Measurements from ENCODE around the gene INO80D.
"Not testable (repeated sequence)": the region's sequence is repeated elsewhere in the genome, so short reads cannot be mapped to it uniquely, and the experiment has no call there.

Gene INO80D

DNA sequence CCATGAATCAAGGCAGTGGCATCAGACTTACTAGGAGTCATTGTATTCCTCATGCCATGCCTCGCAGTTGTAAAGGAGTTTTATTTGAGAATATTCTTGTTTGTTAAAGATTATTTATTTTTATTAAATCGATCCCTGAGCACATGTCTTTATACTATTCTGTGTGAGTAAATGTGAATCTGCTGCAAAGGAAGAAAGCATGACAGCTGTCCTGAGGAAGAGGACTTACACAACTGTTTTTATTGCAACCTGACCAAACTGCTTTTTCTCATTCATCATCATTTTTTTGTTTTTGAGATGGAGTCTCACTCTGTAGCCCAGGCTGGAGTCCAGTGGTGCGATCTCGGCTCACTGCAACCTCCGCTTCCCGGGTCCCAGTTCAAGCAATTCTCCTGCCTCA is 34.1 kb downstream of the INO80D start:
- Histone ChIP-seq H3K9ac (ENCODE audit: low read depth, low read length) (no peak overlapping the region), H3K36me3 (ENCODE audit: insufficient read depth, low read depth, low read length) (peaks cover 51% of the 10 kb centered on the region), H3K9me3 (ENCODE audit: insufficient read depth, low read depth, low read length) (no peaks in the 10 kb centered on the region), H3K27ac (ENCODE audit: low read length) (no peak overlapping the region), H3K4me1 (ENCODE audit: insufficient read depth, low read length) (no peaks in the 10 kb centered on the region), H3K4me3 (ENCODE audit: low read length) (no peak overlapping the region), H3K27me3 (ENCODE audit: insufficient read depth, low read length) (no peaks in the 10 kb centered on the region)

- no peak overlapping the region for H3K9ac ChIP-seq (ENCODE audit: low read depth, low read length)
- H3K27me3 ChIP-seq (ENCODE audit: insufficient read depth, low read length), result no peaks in the 10 kb centered on the region
- H3K4me3 ChIP-seq (ENCODE audit: low read length), result no peak overlapping the region
- no peak overlapping the region for H3K27ac ChIP-seq (ENCODE audit: low read length)
- no peaks in the 10 kb centered on the region for H3K9me3 ChIP-seq (ENCODE audit: insufficient read depth, low read depth, low read length)
- H3K4me1 ChIP-seq (ENCODE audit: insufficient read depth, low read length), result no peaks in the 10 kb centered on the region
- H3K36me3 ChIP-seq (ENCODE audit: insufficient read depth, low read depth, low read length), result peaks cover 50% of the 10 kb centered on the region
Observed at GRCh38 chr2:206049392-206049791, 36.6 kb downstream of the INO80D start.

- Histone ChIP-seq H3K9me3 (ENCODE audit: insufficient read depth, low read depth, low read length) (no peaks in the 10 kb centered on the region), H3K4me3 (ENCODE audit: low read length) (no peak overlapping the region), H3K36me3 (ENCODE audit: insufficient read depth, low read depth, low read length) (peaks cover 63% of the 10 kb centered on the region), H3K27ac (ENCODE audit: low read length) (no peak overlapping the region), H3K4me1 (ENCODE audit: insufficient read depth, low read length) (no peaks in the 10 kb centered on the region), H3K9ac (ENCODE audit: low read depth, low read length) (no peak overlapping the region), H3K27me3 (ENCODE audit: insufficient read depth, low read length) (no peaks in the 10 kb centered on the region)
Observed at GRCh38 chr2:206045251-206045650, 40.7 kb downstream of the INO80D start.

DNA sequence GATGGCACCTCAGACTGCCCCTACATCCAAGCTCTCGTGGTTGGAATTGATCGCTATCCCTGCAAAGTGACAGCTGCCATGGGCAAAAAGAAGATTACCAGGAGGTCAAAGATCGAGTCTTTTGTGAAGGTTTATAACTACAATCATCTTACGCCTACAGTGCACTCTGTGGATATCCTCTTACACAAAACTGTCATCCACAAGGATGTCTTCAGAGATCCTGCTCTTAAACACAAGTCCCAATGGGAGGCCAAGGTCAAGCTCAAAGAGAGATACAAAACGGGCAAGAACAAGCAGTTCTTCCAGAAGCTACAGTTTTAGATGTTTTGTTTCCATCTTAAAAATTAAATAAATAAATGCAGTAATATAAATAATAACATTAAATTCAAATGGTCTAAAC is 45.4 kb downstream of the INO80D start:
- Histone ChIP-seq H3K4me3 (ENCODE audit: low read length) (no peak overlapping the region), H3K27me3 (ENCODE audit: insufficient read depth, low read length) (no peaks in the 10 kb centered on the region), H3K27ac (ENCODE audit: low read length) (no peak overlapping the region), H3K4me1 (ENCODE audit: insufficient read depth, low read length) (no peaks in the 10 kb centered on the region), H3K36me3 (ENCODE audit: insufficient read depth, low read depth, low read length) (peaks cover 57% of the 10 kb centered on the region), H3K9me3 (ENCODE audit: insufficient read depth, low read depth, low read length) (no peaks in the 10 kb centered on the region), H3K9ac (ENCODE audit: low read depth, low read length) (no peak overlapping the region)

- H3K36me3 ChIP-seq (ENCODE audit: insufficient read depth, low read depth, low read length), result peaks cover 36% of the 10 kb centered on the region
- H3K27ac ChIP-seq (ENCODE audit: low read length); H3K4me3 ChIP-seq (ENCODE audit: low read length); H3K27me3 ChIP-seq (ENCODE audit: insufficient read depth, low read length); H3K9me3 ChIP-seq (ENCODE audit: insufficient read depth, low read depth, low read length); H3K4me1 ChIP-seq (ENCODE audit: insufficient read depth, low read length); H3K9ac ChIP-seq (ENCODE audit: low read depth, low read length): not testable (repeated sequence)
Observed at GRCh38 chr2:206035393-206035792, 50.6 kb downstream of the INO80D start.

- peaks cover 34% of the 10 kb centered on the region for H3K36me3 ChIP-seq (ENCODE audit: insufficient read depth, low read depth, low read length)
- H3K4me3 ChIP-seq (ENCODE audit: low read length); H3K4me1 ChIP-seq (ENCODE audit: insufficient read depth, low read length); H3K9ac ChIP-seq (ENCODE audit: low read depth, low read length); H3K27ac ChIP-seq (ENCODE audit: low read length); H3K9me3 ChIP-seq (ENCODE audit: insufficient read depth, low read depth, low read length); H3K27me3 ChIP-seq (ENCODE audit: insufficient read depth, low read length): not testable (repeated sequence)
Observed at GRCh38 chr2:206033452-206033851, 52.5 kb downstream of the INO80D start.

DNA sequence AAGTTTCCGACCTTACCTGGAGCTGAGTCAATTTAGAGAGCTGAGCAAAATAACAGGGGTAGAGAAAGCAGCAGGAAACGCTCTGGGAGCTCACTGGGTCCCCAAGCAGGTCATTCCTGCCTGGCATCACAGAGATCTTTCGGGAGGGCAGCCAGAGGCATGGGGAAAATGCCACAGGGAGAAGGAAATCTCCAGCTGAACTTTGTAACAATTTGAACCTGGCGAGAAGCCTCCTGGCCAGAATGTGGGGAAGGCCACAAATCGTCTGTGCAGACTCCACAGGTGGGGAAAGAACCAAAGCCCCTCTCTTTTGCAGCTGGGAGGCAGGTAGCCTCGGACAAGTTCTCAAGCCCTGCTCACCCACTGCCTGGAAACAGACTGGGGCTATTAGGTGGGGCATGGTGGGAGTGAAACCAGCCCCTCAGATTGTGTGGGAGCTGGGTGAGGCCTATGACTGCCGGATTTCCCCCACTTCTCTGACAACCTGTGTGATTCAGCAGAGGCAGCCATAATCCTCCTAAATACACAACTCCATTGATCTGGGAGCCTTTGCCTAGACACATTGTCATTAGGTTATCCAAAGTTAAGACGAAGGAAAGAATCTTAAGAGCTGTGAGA is 53.9 kb downstream of the INO80D start:
- H3K4me3 ChIP-seq (ENCODE audit: low read length), result no peak overlapping the region

GRCh38 chr2:206031162-206031784 is 54.7 kb downstream of the INO80D start:
- H3K27me3 ChIP-seq (ENCODE audit: insufficient read depth, low read length), result no peaks in the 10 kb centered on the region
- H3K4me3 ChIP-seq (ENCODE audit: low read length), result no peak overlapping the region
- H3K9me3 ChIP-seq (ENCODE audit: insufficient read depth, low read depth, low read length), result no peaks in the 10 kb centered on the region
- H3K36me3 ChIP-seq (ENCODE audit: insufficient read depth, low read depth, low read length), result peaks cover 33% of the 10 kb centered on the region; the same call in 1 of the 2 replicates
- H3K4me1 ChIP-seq (ENCODE audit: insufficient read depth, low read length), result peaks cover 5% of the 10 kb centered on the region; the same call in 1 of the 2 replicates
- H3K9ac ChIP-seq (ENCODE audit: low read depth, low read length), result no peak overlapping the region
- no peak overlapping the region for H3K27ac ChIP-seq (ENCODE audit: low read length)

More for the DNA sequence above, 53.9 kb downstream of the INO80D start:
- no peaks in the 10 kb centered on the region for H3K9me3 ChIP-seq (ENCODE audit: insufficient read depth, low read depth, low read length)
- H3K36me3 ChIP-seq (ENCODE audit: insufficient read depth, low read depth, low read length), result peaks cover 36% of the 10 kb centered on the region; the same call in 1 of the 2 replicates
- H3K27ac ChIP-seq (ENCODE audit: low read length), result no peak overlapping the region
- no peaks in the 10 kb centered on the region for H3K27me3 ChIP-seq (ENCODE audit: insufficient read depth, low read length)
- peaks cover 5% of the 10 kb centered on the region; the same call in 1 of the 2 replicates for H3K4me1 ChIP-seq (ENCODE audit: insufficient read depth, low read length)
- no peak overlapping the region for H3K9ac ChIP-seq (ENCODE audit: low read depth, low read length)

GRCh38 chr2:206028101-206028500 is 57.9 kb downstream of the INO80D start:
- H3K9me3 ChIP-seq (ENCODE audit: insufficient read depth, low read depth, low read length), result no peaks in the 10 kb centered on the region
- no peak overlapping the region for H3K27ac ChIP-seq (ENCODE audit: low read length)
- peaks cover 40% of the 10 kb centered on the region; the same call in 1 of the 2 replicates for H3K36me3 ChIP-seq (ENCODE audit: insufficient read depth, low read depth, low read length)
- no peak overlapping the region for H3K9ac ChIP-seq (ENCODE audit: low read depth, low read length)
- peaks cover 5% of the 10 kb centered on the region; the same call in 1 of the 2 replicates for H3K4me1 ChIP-seq (ENCODE audit: insufficient read depth, low read length)
- no peaks in the 10 kb centered on the region for H3K27me3 ChIP-seq (ENCODE audit: insufficient read depth, low read length)
- H3K4me3 ChIP-seq (ENCODE audit: low read length), result no peak overlapping the region

DNA sequence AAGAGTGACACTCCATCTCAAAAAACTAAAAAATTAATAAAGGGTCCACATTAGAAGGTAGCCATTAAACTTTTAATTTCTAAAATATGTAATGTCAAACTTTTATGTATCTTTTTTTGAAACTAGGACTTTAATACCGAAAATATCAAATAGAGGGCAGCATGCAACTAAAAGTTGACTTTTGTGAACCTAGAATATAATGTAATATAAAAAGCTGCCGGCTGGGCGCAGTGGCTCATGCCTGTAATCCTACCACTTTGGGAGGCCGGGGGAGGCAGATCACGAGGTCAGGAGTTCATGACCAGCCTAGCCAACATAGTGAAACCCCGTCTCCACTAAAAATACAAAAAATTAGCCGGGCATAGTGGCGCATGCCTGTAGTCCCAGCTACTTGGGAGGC is 62.8 kb downstream of the INO80D start:
- Histone ChIP-seq H3K27ac (ENCODE audit: low read length) (no peak overlapping the region), H3K4me3 (ENCODE audit: low read length) (no peak overlapping the region), H3K9me3 (ENCODE audit: insufficient read depth, low read depth, low read length) (no peaks in the 10 kb centered on the region), H3K4me1 (ENCODE audit: insufficient read depth, low read length) (no peaks in the 10 kb centered on the region), H3K36me3 (ENCODE audit: insufficient read depth, low read depth, low read length) (peaks cover 48% of the 10 kb centered on the region), H3K9ac (ENCODE audit: low read depth, low read length) (no peak overlapping the region), H3K27me3 (ENCODE audit: insufficient read depth, low read length) (no peaks in the 10 kb centered on the region)

DNA sequence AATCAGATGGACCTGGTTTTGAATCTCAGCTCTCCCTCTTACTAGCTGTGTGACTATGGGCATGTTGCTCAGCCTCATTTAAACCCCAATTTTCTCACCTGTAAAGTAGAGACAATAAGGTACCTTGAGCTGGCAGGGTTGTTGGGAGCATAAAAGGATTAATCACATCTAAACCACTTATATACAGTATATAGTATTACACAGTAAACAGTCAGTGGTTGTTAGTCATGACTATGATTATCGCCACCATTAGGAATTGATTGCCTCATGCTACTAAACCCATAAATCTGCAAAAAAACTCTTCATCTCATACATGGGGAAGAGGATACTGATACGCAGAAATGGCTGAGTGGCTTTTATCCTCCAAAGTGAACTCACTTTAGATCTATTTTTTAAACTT is 65.8 kb downstream of the INO80D start:
- H3K27ac ChIP-seq (ENCODE audit: low read length), result no peak overlapping the region
- no peaks in the 10 kb centered on the region for H3K4me1 ChIP-seq (ENCODE audit: insufficient read depth, low read length)
- peaks cover 20% of the 10 kb centered on the region for H3K9me3 ChIP-seq (ENCODE audit: insufficient read depth, low read depth, low read length)
- no peaks in the 10 kb centered on the region for H3K27me3 ChIP-seq (ENCODE audit: insufficient read depth, low read length)
- H3K4me3 ChIP-seq (ENCODE audit: low read length), result no peak overlapping the region
- H3K36me3 ChIP-seq (ENCODE audit: insufficient read depth, low read depth, low read length), result peaks cover 57% of the 10 kb centered on the region
- no peak overlapping the region for H3K9ac ChIP-seq (ENCODE audit: low read depth, low read length)

DNA sequence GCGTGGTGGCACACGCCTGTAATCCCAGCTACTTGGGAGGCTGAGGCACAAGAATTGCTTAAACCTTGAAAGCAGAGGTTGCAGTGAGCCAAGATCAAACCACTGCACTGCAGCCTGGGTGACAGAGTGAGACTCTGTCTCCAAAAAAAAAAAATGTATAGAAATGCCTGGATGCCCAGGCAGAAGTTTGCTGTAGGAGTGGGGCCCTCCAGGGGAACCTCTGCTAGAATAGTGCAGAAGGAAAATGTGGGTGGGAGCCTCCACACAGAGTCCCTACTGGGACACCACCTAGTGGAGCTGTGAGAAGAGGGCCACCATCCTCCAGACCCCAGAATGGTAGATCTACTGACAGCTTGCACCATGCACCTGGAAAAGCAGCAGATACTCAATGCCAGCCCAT is 70.2 kb downstream of the INO80D start:
- H3K27me3 ChIP-seq (ENCODE audit: insufficient read depth, low read length); H3K27ac ChIP-seq (ENCODE audit: low read length); H3K4me1 ChIP-seq (ENCODE audit: insufficient read depth, low read length); H3K9ac ChIP-seq (ENCODE audit: low read depth, low read length); H3K4me3 ChIP-seq (ENCODE audit: low read length): not testable (repeated sequence)
- Histone ChIP-seq H3K9me3 (ENCODE audit: insufficient read depth, low read depth, low read length) (peaks cover 20% of the 10 kb centered on the region), H3K36me3 (ENCODE audit: insufficient read depth, low read depth, low read length) (peaks cover 86% of the 10 kb centered on the region)

Data from iPS-20b (cell line).